GM21576 (cell line): ENCODE measurements around the gene SPDEF.

Source experiments
- ATAC-seq: cut with Tn5 transposase; IDR thresholded peaks from one replicate; pipeline ENCODE4 v1.9.1; 2021; ENCODE audit warnings: mild to moderate bottlenecking, moderate library complexity; ENCODE audit not compliant: unreplicated experiment

SPDEF gene

GRCh38 chr6:34547701-34548644 is 8.2 kb downstream of the SPDEF start:
- no peak for ATAC-seq

- ATAC-seq, result no peak
Measured at GRCh38 chr6:34546551-34547321, 9.4 kb downstream of the SPDEF start.

GRCh38 chr6:34544776-34545471 is 11.2 kb downstream of the SPDEF start:
- no peak for ATAC-seq

GRCh38 chr6:34544052-34544604 is 12.0 kb downstream of the SPDEF start:
- ATAC-seq, result no peak

- no peak for ATAC-seq
Measured at GRCh38 chr6:34543421-34543820, 12.7 kb downstream of the SPDEF start.

- ATAC-seq, result no peak
Measured at GRCh38 chr6:34540841-34541240, 15.3 kb downstream of the SPDEF start.

GRCh38 chr6:34540222-34540621 is 15.9 kb downstream of the SPDEF start:
- ATAC-seq, result no peak

GRCh38 chr6:34539181-34539580 is 16.9 kb downstream of the SPDEF start:
- no peak for ATAC-seq

- ATAC-seq, result no peak
Measured at GRCh38 chr6:34538581-34538980, 17.5 kb downstream of the SPDEF start.

GRCh38 chr6:34537922-34538550 is 18.1 kb downstream of the SPDEF start:
- no peak for ATAC-seq

GRCh38 chr6:34536959-34537848 is 18.9 kb downstream of the SPDEF start:
- no peak for ATAC-seq

GRCh38 chr6:34536251-34536958 is 19.7 kb downstream of the SPDEF start:
- ATAC-seq, result no peak

GRCh38 chr6:34535646-34536045 is 20.5 kb downstream of the SPDEF start:
- ATAC-seq, result no peak

- no peak for ATAC-seq
Measured at GRCh38 chr6:34535199-34535598, 20.9 kb downstream of the SPDEF start.

- ATAC-seq, result no peak
Measured at GRCh38 chr6:34534656-34535055, 21.5 kb downstream of the SPDEF start.

GRCh38 chr6:34534146-34534545 is 22.0 kb downstream of the SPDEF start:
- ATAC-seq, result no peak

- no peak for ATAC-seq
Measured at GRCh38 chr6:34532230-34532629, 23.9 kb downstream of the SPDEF start.

- no peak for ATAC-seq
Measured at GRCh38 chr6:34531580-34532201, 24.4 kb downstream of the SPDEF start.
